GM12873 (cell line): ENCODE measurements around the gene ATP11A.

ENCODE experiments used
- TF ChIP-seq, protein P1 (sequence below): IDR thresholded peaks from 2 replicates; pipeline ENCODE4 v1.5.1; 2012; ENCODE audit warnings: low read depth, mild to moderate bottlenecking, moderate library complexity, low read length, control low read depth; ENCODE audit not compliant: insufficient read depth; ENCODE audit errors: missing control alignments

Gene ATP11A

DNA sequence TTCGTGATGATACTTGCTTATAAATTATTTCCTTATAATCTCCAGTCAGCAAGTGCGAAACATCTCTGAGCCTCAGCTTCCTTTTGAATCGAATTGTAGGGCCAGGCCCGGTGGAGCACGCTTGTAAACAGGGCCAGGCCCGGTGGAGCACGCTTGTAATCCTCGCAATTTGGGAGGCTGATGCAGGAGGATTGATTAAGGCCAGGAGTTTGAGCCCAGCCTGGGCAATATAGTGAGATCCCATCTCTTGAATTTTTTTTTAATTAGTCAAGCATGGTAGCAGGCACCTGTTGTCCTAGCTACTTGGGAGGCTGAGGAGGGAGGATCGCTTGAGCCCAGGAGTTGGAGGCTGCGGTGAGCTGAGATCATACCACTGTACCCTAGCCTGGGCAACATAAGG, 163.0 kb downstream of the ATP11A start:
- TF ChIP-seq, protein P1, sequence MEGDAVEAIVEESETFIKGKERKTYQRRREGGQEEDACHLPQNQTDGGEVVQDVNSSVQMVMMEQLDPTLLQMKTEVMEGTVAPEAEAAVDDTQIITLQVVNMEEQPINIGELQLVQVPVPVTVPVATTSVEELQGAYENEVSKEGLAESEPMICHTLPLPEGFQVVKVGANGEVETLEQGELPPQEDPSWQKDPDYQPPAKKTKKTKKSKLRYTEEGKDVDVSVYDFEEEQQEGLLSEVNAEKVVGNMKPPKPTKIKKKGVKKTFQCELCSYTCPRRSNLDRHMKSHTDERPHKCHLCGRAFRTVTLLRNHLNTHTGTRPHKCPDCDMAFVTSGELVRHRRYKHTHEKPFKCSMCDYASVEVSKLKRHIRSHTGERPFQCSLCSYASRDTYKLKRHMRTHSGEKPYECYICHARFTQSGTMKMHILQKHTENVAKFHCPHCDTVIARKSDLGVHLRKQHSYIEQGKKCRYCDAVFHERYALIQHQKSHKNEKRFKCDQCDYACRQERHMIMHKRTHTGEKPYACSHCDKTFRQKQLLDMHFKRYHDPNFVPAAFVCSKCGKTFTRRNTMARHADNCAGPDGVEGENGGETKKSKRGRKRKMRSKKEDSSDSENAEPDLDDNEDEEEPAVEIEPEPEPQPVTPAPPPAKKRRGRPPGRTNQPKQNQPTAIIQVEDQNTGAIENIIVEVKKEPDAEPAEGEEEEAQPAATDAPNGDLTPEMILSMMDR, result no peak

DNA sequence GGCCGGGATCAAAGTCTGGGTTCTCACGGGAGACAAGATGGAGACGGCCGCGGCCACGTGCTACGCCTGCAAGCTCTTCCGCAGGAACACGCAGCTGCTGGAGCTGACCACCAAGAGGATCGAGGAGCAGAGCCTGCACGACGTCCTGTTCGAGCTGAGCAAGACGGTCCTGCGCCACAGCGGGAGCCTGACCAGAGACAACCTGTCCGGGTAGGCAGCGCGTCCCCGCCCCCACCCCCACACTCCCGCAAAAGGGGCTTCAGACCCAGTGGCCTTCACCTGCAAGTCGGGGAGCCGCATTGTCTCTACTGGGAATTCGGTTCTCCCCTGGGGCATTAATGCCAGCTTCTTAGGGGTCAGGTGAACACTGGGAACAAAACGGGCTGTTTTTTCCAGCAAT, 164.5 kb downstream of the ATP11A start:
- TF ChIP-seq, protein P1, result no peak

DNA sequence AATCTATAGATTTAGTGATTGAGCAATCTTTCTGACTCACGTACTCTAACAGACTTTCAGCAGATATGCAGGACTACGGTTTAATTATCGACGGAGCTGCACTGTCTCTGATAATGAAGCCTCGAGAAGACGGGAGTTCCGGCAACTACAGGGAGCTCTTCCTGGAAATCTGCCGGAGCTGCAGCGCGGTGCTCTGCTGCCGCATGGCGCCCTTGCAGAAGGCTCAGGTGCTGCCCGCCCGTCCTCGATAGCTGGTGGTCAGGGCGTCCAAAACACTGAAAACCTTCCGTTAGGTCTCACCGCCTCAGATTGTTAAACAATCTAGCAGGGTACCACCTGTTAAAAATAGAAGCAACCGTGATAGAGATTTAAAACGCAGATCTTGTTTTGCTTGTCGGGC, 166.0 kb downstream of the ATP11A start:
- TF ChIP-seq, protein P1, result no peak

DNA sequence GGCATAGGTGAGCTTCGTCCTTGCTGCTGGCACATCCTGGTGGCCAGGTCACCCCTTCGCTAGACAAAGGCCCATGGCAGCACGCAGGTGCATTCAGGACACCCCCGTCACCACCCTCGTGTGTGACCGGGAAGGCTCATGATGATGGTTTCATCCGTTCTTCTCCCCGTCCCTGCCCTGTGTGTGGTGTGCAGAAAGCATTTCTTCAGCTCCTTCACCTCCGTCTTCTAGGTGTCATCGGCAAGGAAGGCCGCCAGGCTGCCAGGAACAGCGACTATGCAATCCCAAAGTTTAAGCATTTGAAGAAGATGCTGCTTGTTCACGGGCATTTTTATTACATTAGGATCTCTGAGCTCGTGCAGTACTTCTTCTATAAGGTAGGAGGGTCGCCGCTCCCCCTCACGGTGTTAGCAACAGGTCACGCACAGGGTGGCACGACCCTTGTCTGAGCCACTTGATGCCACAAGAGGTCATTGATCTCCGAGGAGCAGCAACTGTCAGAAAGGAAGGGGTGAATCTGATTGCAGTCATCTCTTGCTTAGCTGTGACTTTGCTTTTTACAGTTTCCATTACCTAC, 168.2 kb downstream of the ATP11A start:
- TF ChIP-seq, protein P1, result no peak

DNA sequence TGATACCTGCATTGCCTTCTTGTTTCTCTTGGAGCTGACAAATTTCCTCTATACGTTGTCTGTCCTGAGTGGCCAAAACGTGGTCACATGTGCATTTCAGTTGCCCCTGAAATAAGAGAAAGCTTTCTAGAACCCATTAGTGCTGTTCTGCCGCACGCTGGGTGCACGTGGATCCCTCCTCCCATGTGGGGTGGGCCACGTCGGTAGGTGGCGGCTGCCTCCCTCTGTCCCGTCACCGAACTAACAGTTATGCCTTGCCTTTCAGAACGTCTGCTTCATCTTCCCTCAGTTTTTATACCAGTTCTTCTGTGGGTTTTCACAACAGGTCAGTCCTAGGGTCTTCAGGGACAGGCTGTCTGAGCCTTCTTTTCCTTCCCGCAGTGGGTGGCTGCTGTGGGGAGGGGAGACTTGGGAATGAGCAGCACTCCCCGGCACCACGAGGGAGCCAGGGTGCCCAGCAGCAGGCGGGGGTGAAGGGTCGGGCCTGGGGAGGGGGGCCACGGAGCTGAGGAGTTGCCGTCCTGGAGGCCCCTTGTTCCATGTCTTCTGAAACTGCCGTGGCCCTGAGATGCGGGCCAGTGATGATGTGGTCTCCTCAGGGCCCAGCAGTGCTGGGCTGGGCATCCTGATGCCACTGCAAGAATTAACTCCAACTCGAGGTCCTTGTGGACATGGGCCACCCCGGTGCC, 169.4 kb downstream of the ATP11A start:
- TF ChIP-seq, protein P1, result no peak

DNA sequence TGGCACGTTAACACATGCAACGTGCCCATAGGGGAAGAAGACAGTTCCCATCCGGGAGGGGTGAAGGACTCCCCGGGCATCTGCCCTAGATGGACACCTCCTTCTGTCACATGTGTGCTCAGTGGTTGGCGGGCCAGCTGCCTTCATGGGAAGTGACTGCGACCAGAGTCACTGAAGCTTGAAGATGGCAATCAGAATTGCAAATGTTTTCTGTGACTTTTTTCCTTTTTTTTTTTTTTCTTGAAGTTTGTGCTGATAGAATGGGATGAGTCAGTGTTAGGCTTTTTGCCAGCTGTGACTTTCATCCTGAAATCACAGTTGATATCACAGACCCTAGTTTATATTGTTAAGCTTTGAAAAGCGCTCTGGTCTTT, 170.0 kb downstream of the ATP11A start:
- TF ChIP-seq, protein P1, result no peak

DNA sequence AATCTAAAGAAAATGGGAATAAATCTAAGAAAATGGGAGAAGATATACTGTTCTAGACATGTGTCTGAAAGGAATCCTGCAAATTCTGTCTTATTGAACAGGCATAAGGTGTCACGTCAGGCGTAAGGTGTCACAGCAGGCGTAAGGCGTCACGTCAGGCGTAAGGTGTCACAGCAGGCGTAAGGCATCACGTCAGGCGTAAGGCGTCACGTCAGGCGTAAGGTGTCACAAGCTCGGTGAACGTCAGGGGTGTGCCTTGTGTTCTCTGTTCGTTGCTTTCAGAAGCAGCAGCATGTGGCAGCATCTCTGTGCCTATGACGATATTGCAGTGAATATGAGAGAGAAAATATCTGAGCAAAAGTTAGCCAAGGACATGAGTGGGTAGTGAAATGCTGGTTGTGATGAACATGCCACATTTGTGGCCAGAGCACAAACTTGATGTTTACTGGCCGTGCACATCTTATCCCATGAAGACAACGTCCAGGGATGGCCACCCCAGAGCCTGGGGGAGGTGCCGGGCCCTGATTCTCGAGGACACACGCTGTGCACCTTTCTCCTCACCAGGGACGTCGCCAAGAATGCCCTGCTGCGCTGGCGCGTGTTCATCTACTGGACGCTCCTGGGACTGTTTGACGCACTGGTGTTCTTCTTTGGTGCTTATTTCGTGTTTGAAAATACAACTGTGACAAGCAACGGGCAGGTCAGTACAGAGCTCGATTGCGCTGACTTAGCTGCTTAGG, 172.2 kb downstream of the ATP11A start:
- TF ChIP-seq, protein P1, result no peak
